Stimulated activated memory B cell treated with anti-CD40 and anti-IgM and Interleukin-4, amounts not matched to agents 10 μg/mL and 1 μg/mL and 100 μg/mL, for 72 hours (primary cell): Measurements from ENCODE around the gene PRIM2.
"Not testable (repeated sequence)": the region's sequence is repeated elsewhere in the genome, so short reads cannot be mapped to it uniquely, and the experiment has no call there.

Experiments used
- ATAC-seq: fragments of 150-1000 bp; cut with Tn5 transposase; 2 replicates; pipeline ENCODE4 v1.10.0; 2021
- H3K27ac Mint-ChIP-seq: one replicate; pipeline ENCODE4 v1.8.0; 2022; ENCODE audit warnings: mild to moderate bottlenecking, mixed read lengths
- H3K27me3 Mint-ChIP-seq: one replicate; pipeline ENCODE4 v1.8.0; 2022; ENCODE audit warnings: mixed read lengths
- H3K36me3 Mint-ChIP-seq: one replicate; pipeline ENCODE4 v1.8.0; 2022; ENCODE audit warnings: mixed read lengths
- H3K4me1 Mint-ChIP-seq: one replicate; pipeline ENCODE4 v1.8.0; 2022; ENCODE audit warnings: mixed read lengths
- H3K4me3 Mint-ChIP-seq: one replicate; pipeline ENCODE4 v1.8.0; 2022; ENCODE audit warnings: mild to moderate bottlenecking, moderate library complexity, mixed read lengths
- H3K9me3 Mint-ChIP-seq: one replicate; pipeline ENCODE4 v1.8.0; 2022; ENCODE audit warnings: mixed read lengths

The PRIM2 gene

GRCh38 chr6:57302477-57302876 lies 15.0 kb upstream of the PRIM2 start:
- Mint-ChIP-seq H3K4me1 (no peaks in the 10 kb centered on the region), H3K27ac (no peak overlapping the region), H3K36me3 (no peaks in the 10 kb centered on the region), H3K27me3 (peaks cover 6% of the 10 kb centered on the region), H3K4me3 (no peak overlapping the region), H3K9me3 (no peaks in the 10 kb centered on the region)
- no peak for ATAC-seq

GRCh38 chr6:57303931-57304681 lies 13.3 kb upstream of the PRIM2 start:
- ATAC-seq = no peak
- Mint-ChIP-seq H3K4me3 (no peak overlapping the region), H3K36me3 (no peaks in the 10 kb centered on the region), H3K4me1 (no peaks in the 10 kb centered on the region), H3K27me3 (peaks cover 15% of the 10 kb centered on the region), H3K9me3 (no peaks in the 10 kb centered on the region), H3K27ac (no peak overlapping the region)

- ATAC-seq = no peak
- Mint-ChIP-seq H3K36me3 (no peaks in the 10 kb centered on the region), H3K27me3 (peaks cover 15% of the 10 kb centered on the region), H3K27ac (no peak overlapping the region), H3K4me1 (no peaks in the 10 kb centered on the region), H3K4me3 (no peak overlapping the region), H3K9me3 (no peaks in the 10 kb centered on the region)
Measured at GRCh38 chr6:57305107-57305506, 12.3 kb upstream of the PRIM2 start.

- no peaks in the 10 kb centered on the region for H3K4me1 Mint-ChIP-seq
- no peak overlapping the region for H3K27ac Mint-ChIP-seq
Measured at GRCh38 chr6:57305761-57306160, 11.7 kb upstream of the PRIM2 start.

GRCh38 chr6:57306273-57306672 lies 11.2 kb upstream of the PRIM2 start:
- Mint-ChIP-seq H3K4me1 (no peaks in the 10 kb centered on the region), H3K27ac (no peak overlapping the region), H3K27me3 (peaks cover 17% of the 10 kb centered on the region), H3K4me3 (no peak overlapping the region), H3K9me3 (no peaks in the 10 kb centered on the region), H3K36me3 (no peaks in the 10 kb centered on the region)
- no peak for ATAC-seq

More at GRCh38 chr6:57305761-57306160, 11.7 kb upstream of the PRIM2 start:
- no peak for ATAC-seq
- H3K27me3 Mint-ChIP-seq = peaks cover 15% of the 10 kb centered on the region
- H3K9me3 Mint-ChIP-seq = no peaks in the 10 kb centered on the region
- H3K36me3 Mint-ChIP-seq = no peaks in the 10 kb centered on the region
- no peak overlapping the region for H3K4me3 Mint-ChIP-seq

GRCh38 chr6:57307850-57308249 lies 9.6 kb upstream of the PRIM2 start:
- no peak for ATAC-seq
- H3K27ac Mint-ChIP-seq = no peak overlapping the region
- peaks cover 23% of the 10 kb centered on the region for H3K27me3 Mint-ChIP-seq
- no peaks in the 10 kb centered on the region for H3K4me1 Mint-ChIP-seq
- no peaks in the 10 kb centered on the region for H3K9me3 Mint-ChIP-seq
- H3K36me3 Mint-ChIP-seq = no peaks in the 10 kb centered on the region
- no peak overlapping the region for H3K4me3 Mint-ChIP-seq

GRCh38 chr6:57308755-57309154 lies 8.7 kb upstream of the PRIM2 start:
- not testable (repeated sequence) for H3K36me3 Mint-ChIP-seq, H3K9me3 Mint-ChIP-seq, ATAC-seq, H3K4me3 Mint-ChIP-seq, H3K4me1 Mint-ChIP-seq, H3K27ac Mint-ChIP-seq
- H3K27me3 Mint-ChIP-seq = peaks cover 23% of the 10 kb centered on the region

GRCh38 chr6:57310095-57310816 lies 7.2 kb upstream of the PRIM2 start:
- ATAC-seq, H3K9me3 Mint-ChIP-seq, H3K4me3 Mint-ChIP-seq, H3K27ac Mint-ChIP-seq, H3K4me1 Mint-ChIP-seq, H3K36me3 Mint-ChIP-seq: not testable (repeated sequence)
- peaks cover 23% of the 10 kb centered on the region for H3K27me3 Mint-ChIP-seq

GRCh38 chr6:57310817-57311157 lies 6.6 kb upstream of the PRIM2 start:
- no peak overlapping the region for H3K27ac Mint-ChIP-seq
- peaks cover 23% of the 10 kb centered on the region for H3K27me3 Mint-ChIP-seq

GRCh38 chr6:57311300-57312003 lies 6.0 kb upstream of the PRIM2 start:
- not testable (repeated sequence) for H3K9me3 Mint-ChIP-seq, H3K4me3 Mint-ChIP-seq, ATAC-seq

More at GRCh38 chr6:57310817-57311157, 6.6 kb upstream of the PRIM2 start:
- Mint-ChIP-seq H3K9me3 (no peaks in the 10 kb centered on the region), H3K4me3 (no peak overlapping the region), H3K36me3 (no peaks in the 10 kb centered on the region), H3K4me1 (no peaks in the 10 kb centered on the region)
- peak; percentile 50 for ATAC-seq

GRCh38 chr6:57312004-57312345 lies 5.5 kb upstream of the PRIM2 start:
- H3K27me3 Mint-ChIP-seq = peaks cover 22% of the 10 kb centered on the region
- H3K4me1 Mint-ChIP-seq = no peaks in the 10 kb centered on the region
- no peak for ATAC-seq
- H3K4me3 Mint-ChIP-seq = no peak overlapping the region
- no peak overlapping the region for H3K27ac Mint-ChIP-seq
- no peaks in the 10 kb centered on the region for H3K9me3 Mint-ChIP-seq
- H3K36me3 Mint-ChIP-seq = no peaks in the 10 kb centered on the region

More at GRCh38 chr6:57311300-57312003, 6.0 kb upstream of the PRIM2 start:
- H3K27me3 Mint-ChIP-seq = peaks cover 23% of the 10 kb centered on the region
- H3K27ac Mint-ChIP-seq, H3K4me1 Mint-ChIP-seq, H3K36me3 Mint-ChIP-seq: not testable (repeated sequence)

- Mint-ChIP-seq H3K27me3 (peaks cover 12% of the 10 kb centered on the region), H3K27ac (no peak overlapping the region), H3K9me3 (no peaks in the 10 kb centered on the region), H3K4me1 (peaks cover 8% of the 10 kb centered on the region), H3K4me3 (no peak overlapping the region), H3K36me3 (no peaks in the 10 kb centered on the region)
- ATAC-seq = no peak
Measured at GRCh38 chr6:57313009-57313408, 4.4 kb upstream of the PRIM2 start.

GRCh38 chr6:57313711-57314471 lies 3.5 kb upstream of the PRIM2 start:
- peaks cover 12% of the 10 kb centered on the region for H3K4me1 Mint-ChIP-seq
- H3K27me3 Mint-ChIP-seq = peaks cover 7% of the 10 kb centered on the region
- no peak for ATAC-seq
- no peak overlapping the region for H3K27ac Mint-ChIP-seq
- no peaks in the 10 kb centered on the region for H3K9me3 Mint-ChIP-seq
- H3K36me3 Mint-ChIP-seq = peaks cover 2% of the 10 kb centered on the region
- no peak overlapping the region for H3K4me3 Mint-ChIP-seq

- Mint-ChIP-seq H3K27ac (no peak overlapping the region), H3K27me3 (peaks cover 7% of the 10 kb centered on the region), H3K4me3 (no peak overlapping the region), H3K9me3 (no peaks in the 10 kb centered on the region), H3K36me3 (peaks cover 11% of the 10 kb centered on the region), H3K4me1 (peaks cover 21% of the 10 kb centered on the region)
- no peak for ATAC-seq
Measured at GRCh38 chr6:57315111-57315510, 2.3 kb upstream of the PRIM2 start.

GRCh38 chr6:57315851-57316250 lies 1.6 kb upstream of the PRIM2 start:
- H3K27me3 Mint-ChIP-seq = peaks cover 7% of the 10 kb centered on the region
- no peak overlapping the region for H3K27ac Mint-ChIP-seq
- ATAC-seq = no peak
- no peak overlapping the region for H3K4me3 Mint-ChIP-seq
- peaks cover 19% of the 10 kb centered on the region for H3K36me3 Mint-ChIP-seq
- H3K4me1 Mint-ChIP-seq = peaks cover 22% of the 10 kb centered on the region
- no peaks in the 10 kb centered on the region for H3K9me3 Mint-ChIP-seq
